Subcutaneous adipose tissue (tissue), 4 donors: ENCODE results near the gene OPHN1. TPM values are rescaled to one million over a fixed set of nuclear protein-coding genes. Genes with fewer than 3 reads are reported as not detected.

Experiments
- CTCF ChIP-seq: fragments of 450-650 bp; IDR thresholded peaks from one replicate; pipeline ENCODE4 v1.5.1; 2016; ENCODE audit warnings: low read depth, mild to moderate bottlenecking, control low read depth, antibody characterized with exemption, moderate library complexity
- small RNA-seq: library from RNA; depleted of rRNA; stranded (forward); fragments of <200 nt; gene quantifications from one replicate; pipeline ENCODE3, GENCODE V24; 2016
- total RNA-seq, 4 donors: library from RNA; depleted of rRNA; stranded (reverse); fragments of >200 nt; gene quantifications; one replicate each; pipeline ENCODE4 v1.1.0, GENCODE V29; 2016

OPHN1 gene
- total RNA-seq, 4 donors from 2014 or later = 11.4 to 29.4 (median 17.8) TPM

GRCh38 chrX:68045008-68045577, 388.2 kb downstream of the OPHN1 start:
- TF ChIP-seq CTCF = no peak

DNA sequence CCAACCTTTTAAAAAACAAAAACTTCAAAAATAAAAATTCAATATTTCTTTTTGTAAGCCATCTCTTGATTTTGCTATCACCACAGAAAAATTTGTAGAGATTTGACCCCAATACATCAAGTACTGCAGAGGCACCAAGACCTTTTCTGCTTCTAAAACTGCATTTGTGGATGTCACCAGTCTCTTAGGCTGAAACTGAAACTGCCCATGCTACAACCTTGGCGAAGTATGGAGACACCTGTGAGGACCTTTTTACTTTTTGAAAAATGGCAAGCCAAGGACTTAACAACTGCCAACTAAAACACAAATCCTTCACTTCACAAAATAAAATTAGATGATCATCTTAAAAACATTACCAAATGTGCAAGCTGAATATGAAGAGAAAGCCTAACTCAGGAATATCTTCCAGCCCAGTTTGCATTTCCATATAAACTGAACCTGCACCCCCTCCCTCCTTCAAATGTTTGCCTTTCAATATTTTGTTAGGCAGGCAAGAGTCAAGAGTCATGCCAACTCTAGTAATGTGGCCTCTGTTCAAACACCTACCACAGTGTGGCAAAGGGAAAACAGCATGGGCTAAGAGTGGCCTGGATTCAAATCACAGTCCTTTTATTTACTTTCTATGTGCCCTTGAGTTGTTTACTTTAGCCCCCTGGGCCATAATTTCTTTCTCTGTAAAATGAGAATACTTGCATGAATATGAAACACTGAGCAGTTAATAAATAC, 389.4 kb downstream of the OPHN1 start:
- TF ChIP-seq CTCF = no peak

GRCh38 chrX:68041110-68041509, 392.2 kb downstream of the OPHN1 start:
- TF ChIP-seq CTCF = no peak

DNA sequence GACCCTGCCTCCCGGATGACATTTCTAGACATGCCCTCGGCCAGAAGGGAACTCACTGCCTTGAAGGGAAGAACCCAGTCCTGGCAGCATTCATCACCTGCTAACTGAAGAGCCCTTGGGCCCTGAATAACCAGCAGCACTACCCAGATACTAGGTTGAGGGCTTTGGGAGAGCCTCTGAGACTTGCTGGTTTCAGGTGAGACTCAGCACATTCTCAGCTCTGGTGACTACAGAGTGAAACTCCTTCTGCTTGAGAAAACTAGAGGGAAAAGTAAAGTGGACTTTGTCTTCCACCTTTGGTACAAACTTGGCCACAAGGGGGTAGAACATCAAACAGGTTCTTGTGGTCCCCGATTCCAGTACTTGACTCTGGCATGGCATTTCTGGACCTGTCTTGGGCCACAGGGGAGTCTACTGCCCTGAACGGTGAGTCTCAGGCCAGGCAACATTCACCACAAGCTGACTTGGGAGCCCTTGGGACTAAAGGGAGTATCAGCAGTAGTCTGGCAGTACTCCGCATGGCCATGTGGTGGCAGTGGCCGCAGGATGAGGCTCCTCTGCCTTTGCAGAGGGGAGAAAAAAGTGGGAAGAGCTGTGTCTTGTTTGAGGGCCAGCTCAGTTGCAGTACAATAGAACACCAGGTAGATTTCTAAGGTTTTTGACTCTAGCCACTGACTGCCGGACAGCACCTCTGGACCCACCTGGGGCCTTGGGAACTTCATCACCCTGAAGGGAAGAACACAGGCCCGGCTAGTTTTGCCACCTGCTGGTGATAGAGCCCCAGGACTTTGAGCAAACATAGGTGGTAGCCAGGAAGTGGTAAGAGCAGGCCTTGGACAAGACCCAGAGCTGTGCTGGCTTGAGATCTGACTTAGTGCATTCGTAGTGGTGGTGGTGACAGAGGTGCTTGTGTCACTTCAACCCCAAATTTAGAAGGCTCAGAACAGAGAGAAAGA, 414.8 kb downstream of the OPHN1 start:
- TF ChIP-seq CTCF = no peak

- no peak for TF ChIP-seq CTCF
These were observed 434.8 kb downstream of the OPHN1 start for GRCh38 chrX:67998540-67998939.

Small RNA genes within 50 kb of the gene (small RNA-seq; reads per million reads assigned to genes)
- gene RF00019 = 0.49 reads per million
- gene RNU6-1225P = not detected

Other genes with a start within 250 kb of the OPHN1 start
- 10 to 100 TPM; 25.0 to 36.2 (median 31.3) TPM for gene YIPF6, start 65.6 kb upstream of the OPHN1 start, total RNA-seq
- gene STARD8, start 214.2 kb upstream of the OPHN1 start, total RNA-seq = 10 to 100 TPM; 14.0 to 25.4 (median 14.9) TPM